NK-92 (cell line): ENCODE data around the gene GRIK2.

Experiments used
- DNase-seq: peaks from one replicate; lab custom pipeline; 2025; ENCODE audit not compliant: unreplicated experiment; lab: John Stamatoyannopoulos, UW

Gene GRIK2

GRCh38 chr6:101853231-101854085 lies 459.9 kb downstream of the GRIK2 start:
- DNase-seq, result no peak

GRCh38 chr6:101876431-101876830 lies 482.9 kb downstream of the GRIK2 start:
- DNase-seq, result no peak

GRCh38 chr6:101878554-101879276 lies 485.2 kb downstream of the GRIK2 start:
- no peak for DNase-seq

- DNase-seq, result no peak
Measured at GRCh38 chr6:101879782-101880181, 486.3 kb downstream of the GRIK2 start.

- no peak for DNase-seq
Measured at GRCh38 chr6:101883505-101883904, 490.0 kb downstream of the GRIK2 start.

GRCh38 chr6:101887532-101887931 lies 494.0 kb downstream of the GRIK2 start:
- no peak for DNase-seq

- DNase-seq, result no peak
Measured at GRCh38 chr6:101907356-101908217, 514.1 kb downstream of the GRIK2 start.

- DNase-seq, result no peak
Measured at GRCh38 chr6:101909366-101909765, 515.9 kb downstream of the GRIK2 start.

- DNase-seq, result no peak
Measured at GRCh38 chr6:101912311-101912710, 518.8 kb downstream of the GRIK2 start.

GRCh38 chr6:101918471-101918870 lies 525.0 kb downstream of the GRIK2 start:
- DNase-seq, result no peak

- DNase-seq, result no peak
Measured at GRCh38 chr6:101921829-101922450, 528.4 kb downstream of the GRIK2 start.

GRCh38 chr6:101926149-101926925 lies 532.8 kb downstream of the GRIK2 start:
- no peak for DNase-seq

GRCh38 chr6:101931766-101932165 lies 538.3 kb downstream of the GRIK2 start:
- no peak for DNase-seq

GRCh38 chr6:101932704-101933103 lies 539.2 kb downstream of the GRIK2 start:
- no peak for DNase-seq

- no peak for DNase-seq
Measured at GRCh38 chr6:101935732-101936131, 542.2 kb downstream of the GRIK2 start.

- DNase-seq, result no peak
Measured at GRCh38 chr6:101936516-101936915, 543.0 kb downstream of the GRIK2 start.

- DNase-seq, result no peak
Measured at GRCh38 chr6:101937108-101937507, 543.6 kb downstream of the GRIK2 start.

- no peak for DNase-seq
Measured at GRCh38 chr6:101940391-101940790, 546.9 kb downstream of the GRIK2 start.

- no peak for DNase-seq
Measured at GRCh38 chr6:101956961-101957360, 563.5 kb downstream of the GRIK2 start.

GRCh38 chr6:101961357-101961756 lies 567.8 kb downstream of the GRIK2 start:
- DNase-seq, result no peak
